ENCODE measurements around the gene SAPCD2. TPM values are rescaled to one million over a fixed set of nuclear protein-coding genes. Genes with fewer than 3 reads are reported as not detected.

SAPCD2 gene
- total and polyA plus RNA-seq, 9 of the 15 experiments (the other 6 are each of a cell fraction or from before 2014, with no cell fraction given): 3.4 to 91.8 (median 18.8) TPM

- TF ChIP-seq RERE (CRISPR knock-in tag; IDR thresholded peaks at IDR 0.05; ENCODE audit: borderline replicate concordance) (no peak), POLR2AphosphoS5 (IDR thresholded peaks at IDR 0.05; ENCODE audit: control insufficient read depth, insufficient read depth, low read depth, low read length) (no peak; the same call in 1 of the 2 replicates), HDAC3 (IDR thresholded peaks at IDR 0.05; ENCODE audit: borderline replicate concordance, partially characterized antibody) (no peak), HES1 (IDR thresholded peaks at IDR 0.05; ENCODE audit: low read depth) (no peak), PTTG1 (tag; IDR thresholded peaks at IDR 0.05; ENCODE audit: low read depth) (no peak), EZH2 (IDR thresholded peaks at IDR 0.05; ENCODE audit: borderline replicate concordance, low read depth, low read length) (no peak), RBBP5 (IDR thresholded peaks at IDR 0.05; ENCODE audit: borderline replicate concordance, insufficient read depth, low read length, poor library complexity, severe bottlenecking) (peak; percentile 56), ZBTB9 (CRISPR knock-in tag; IDR thresholded peaks at IDR 0.05) (no peak), RFX7 (CRISPR knock-in tag; IDR thresholded peaks at IDR 0.05) (no peak), PKNOX1 (IDR thresholded peaks at IDR 0.05) (no peak), RREB1 (CRISPR knock-in tag; IDR thresholded peaks at IDR 0.05) (no peak), HOXB6 (CRISPR knock-in tag; IDR thresholded peaks at IDR 0.05; ENCODE audit: borderline replicate concordance) (no peak)
Measured at GRCh38 chr9:137085920-137086530, 15.7 kb upstream of the SAPCD2 start (continued).

All from K562 (cell line).